Measurements from ENCODE around the gene TMEM132A. TPM values are rescaled to one million over a fixed set of nuclear protein-coding genes. Genes with fewer than 3 reads are reported as not detected.

TMEM132A gene
- total and polyA plus RNA-seq, 4 donors = 0.60 to 1.6 (median 1.1) TPM

- peaks cover 0 to 3% (median under 1%) of the 10 kb centered on the region in 4 donors for H3K36me3 ChIP-seq (ENCODE audit: control insufficient read depth in 4 of 4, insufficient read depth in 3 of 4, low read depth in 1 of 4, low read length in 3 of 4)
- 16% methylated on average over 8 of the region's 8 CpGs for whole genome bisulfite sequencing
- no peak for DNase-seq (ENCODE audit: low spot score)
- H3K27ac ChIP-seq (ENCODE audit: low read depth in 1 of 2, low read length in 2 of 2) = peak overlapping the region; percentile 77 to 96
- peaks cover 5 to 23% (median 14%) of the 10 kb centered on the region in 4 donors for H3K4me1 ChIP-seq (ENCODE audit: control insufficient read depth in 4 of 4, insufficient read depth in 4 of 4, low read length in 3 of 4)
- no peaks in the 10 kb centered on the region for H3K9me3 ChIP-seq (ENCODE audit: control insufficient read depth in 4 of 4, low read length in 3 of 4)
- no peaks in the 10 kb centered on the region for H3K27me3 ChIP-seq (ENCODE audit: control insufficient read depth in 4 of 4, insufficient read depth in 4 of 4, low read length in 3 of 4)
- no peak for TF ChIP-seq YY1 (IDR thresholded peaks at IDR 0.05)
- no peak for TF ChIP-seq NR2F2 (IDR thresholded peaks at IDR 0.05)
- no peak for TF ChIP-seq FOXA2 (IDR thresholded peaks at IDR 0.05)
- TF ChIP-seq RXRA (IDR thresholded peaks at IDR 0.05) = no peak
- TF ChIP-seq MAX (IDR thresholded peaks at IDR 0.05) = no peak
- TF ChIP-seq SP1 (IDR thresholded peaks at IDR 0.05) = no peak
- H3K4me3 ChIP-seq (ENCODE audit: low read depth in 1 of 3, low read length in 3 of 3) = peak overlapping the region; percentile 6 to 88 (median 46)
- peak overlapping the region in 1 of 2 donors; percentile 73 for H3K9ac ChIP-seq (ENCODE audit: low read depth in 1 of 2, low read length in 2 of 2)
Measured at GRCh38 chr11:60951606-60951903, 27.3 kb downstream of the TMEM132A start.

- Histone ChIP-seq H3K9ac (ENCODE audit: low read depth in 1 of 2, low read length in 2 of 2) (peak within 1 kb of the TSS; percentile 61 to 73), H3K27ac (ENCODE audit: low read depth in 1 of 2, low read length in 2 of 2) (peak within 1 kb of the TSS; percentile 77 to 96), H3K9me3 (ENCODE audit: control insufficient read depth in 4 of 4, low read length in 3 of 4) (no peaks in the 10 kb centered on the region), H3K36me3 (ENCODE audit: control insufficient read depth in 4 of 4, insufficient read depth in 3 of 4, low read depth in 1 of 4, low read length in 3 of 4) (peaks cover 0 to 3% (median 0%) of the 10 kb centered on the region in 4 donors), H3K27me3 (ENCODE audit: control insufficient read depth in 4 of 4, insufficient read depth in 4 of 4, low read length in 3 of 4) (no peaks in the 10 kb centered on the region), H3K4me1 (ENCODE audit: control insufficient read depth in 4 of 4, insufficient read depth in 4 of 4, low read length in 3 of 4) (peaks cover 5 to 23% (median 14%) of the 10 kb centered on the region in 4 donors), H3K4me3 (ENCODE audit: low read depth in 1 of 3, low read length in 3 of 3) (peak within 1 kb of the TSS; percentile 37 to 88 (median 46))
- no peak for DNase-seq (ENCODE audit: low spot score)
- TF ChIP-seq SP1 (IDR thresholded peaks at IDR 0.05) (no peak), RAD21 (IDR thresholded peaks at IDR 0.05) (peak in 1 of 2 donors; percentile 8), NR2F2 (IDR thresholded peaks at IDR 0.05) (no peak), YY1 (IDR thresholded peaks at IDR 0.05) (peak; percentile 25), CTCF (IDR thresholded peaks at IDR 0.05; ENCODE audit: low read depth, low read length, missing input control) (no peak), FOXA2 (IDR thresholded peaks at IDR 0.05) (no peak), FOXA1 (IDR thresholded peaks at IDR 0.05) (no peak), RXRA (IDR thresholded peaks at IDR 0.05) (no peak)
- 13% methylated on average over 23 of the region's 23 CpGs for WGBS
Measured at GRCh38 chr11:60951904-60952741, 27.9 kb downstream of the TMEM132A start, which contains the start of gene SLC15A3. Gene SLC15A3 (minus strand): TSS chr11:60952176. CDS start chr11:60951551, 625 bp downstream.

- Histone ChIP-seq H3K4me1 (ENCODE audit: control insufficient read depth in 4 of 4, insufficient read depth in 4 of 4, low read length in 3 of 4) (peaks cover 5 to 23% (median 14%) of the 10 kb centered on the region in 4 donors), H3K27me3 (ENCODE audit: control insufficient read depth in 4 of 4, insufficient read depth in 4 of 4, low read length in 3 of 4) (no peaks in the 10 kb centered on the region), H3K36me3 (ENCODE audit: control insufficient read depth in 4 of 4, insufficient read depth in 3 of 4, low read depth in 1 of 4, low read length in 3 of 4) (peaks cover 0 to 3% (median 0%) of the 10 kb centered on the region in 4 donors), H3K9me3 (ENCODE audit: control insufficient read depth in 4 of 4, low read length in 3 of 4) (no peaks in the 10 kb centered on the region), H3K4me3 (ENCODE audit: low read depth in 1 of 3, low read length in 3 of 3) (peak overlapping the region in 2 of 3 donors; percentile 46 to 88), H3K27ac (ENCODE audit: low read depth in 1 of 2, low read length in 2 of 2) (peak overlapping the region; percentile 77 to 96), H3K9ac (ENCODE audit: low read depth in 1 of 2, low read length in 2 of 2) (peak overlapping the region in 1 of 2 donors; percentile 73)
- WGBS = 50% methylated on average over 3 of the region's 3 CpGs
- no peak for DNase-seq (ENCODE audit: low spot score)
- TF ChIP-seq REST (IDR thresholded peaks at IDR 0.05) (no peak), ZBTB33 (IDR thresholded peaks at IDR 0.05) (no peak), HNF4G (IDR thresholded peaks at IDR 0.05) (no peak), FOXA2 (IDR thresholded peaks at IDR 0.05) (no peak), CTCF (IDR thresholded peaks at IDR 0.05; ENCODE audit: low read depth, low read length, missing input control) (no peak), TAF1 (conservative IDR thresholded peaks at IDR 0.05) (no peak), SP1 (IDR thresholded peaks at IDR 0.05) (no peak), ATF3 (IDR thresholded peaks at IDR 0.05) (no peak), FOXA1 (IDR thresholded peaks at IDR 0.05) (no peak), RAD21 (IDR thresholded peaks at IDR 0.05) (no peak), HNF4A (conservative IDR thresholded peaks at IDR 0.05) (no peak)
Measured at GRCh38 chr11:60952742-60953170, 28.5 kb downstream of the TMEM132A start.
